Measurements from ENCODE around the gene MRPL55. TPM values are rescaled to one million over a fixed set of nuclear protein-coding genes. Genes with fewer than 3 reads are reported as not detected.
A peak's percentile ranks its signal among the peaks of the same experiment; 100 is the strongest.
"Not testable (repeated sequence)": the region's sequence is repeated elsewhere in the genome, so short reads cannot be mapped to it uniquely, and the experiment has no call there.

MRPL55 gene
- total RNA-seq, 1 experiment from 2014 or later = 63.7 TPM

GRCh38 chr1:228114827-228115226 lies 5.7 kb upstream of the MRPL55 start:
- Mint-ChIP-seq H3K27ac (ENCODE audit: unreplicated experiment) (no peak overlapping the region), H3K9me3 (ENCODE audit: unreplicated experiment) (peaks cover 10% of the 10 kb centered on the region), H3K27me3 (ENCODE audit: insufficient read depth, unreplicated experiment) (no peaks in the 10 kb centered on the region), H3K4me1 (ENCODE audit: low read depth, unreplicated experiment) (peaks cover 5% of the 10 kb centered on the region), H3K36me3 (ENCODE audit: insufficient read depth, unreplicated experiment) (peaks cover 13% of the 10 kb centered on the region), H3K4me3 (ENCODE audit: unreplicated experiment) (no peak overlapping the region)
- Histone ChIP-seq H3K36me3 (ENCODE audit: control insufficient read depth, insufficient read depth, low read length) (no peaks in the 10 kb centered on the region), H3K4me1 (peaks cover 8% of the 10 kb centered on the region), H3K27me3 (replicated peaks; ENCODE audit: control insufficient read depth, insufficient read depth, low read length) (no peaks in the 10 kb centered on the region), H3K4me3 (ENCODE audit: low read depth, low read length) (no peak overlapping the region), H3K9me3 (peaks cover 12% of the 10 kb centered on the region)
- TF ChIP-seq CTCF (IDR thresholded peaks at IDR 0.05; ENCODE audit: insufficient read depth in 1 of 2, low read depth in 1 of 2, low read length in 1 of 2, severe bottlenecking in 1 of 2, unreplicated experiment in 1 of 2) = no peak
- intact Hi-C loops (cut with micrococcal nuclease; ENCODE audit: unreplicated experiment) = no loop called here
- POLR2A ChIA-PET = no interaction called here
- CTCF ChIA-PET = no interaction called here
- DNase-seq = no peak
- no TSS peak for BruUV-seq (replicated peaks)

GRCh38 chr1:228112617-228113016 lies 3.5 kb upstream of the MRPL55 start:
- Histone ChIP-seq H3K9me3 (peaks cover 5% of the 10 kb centered on the region), H3K36me3 (ENCODE audit: control insufficient read depth, insufficient read depth, low read length) (no peaks in the 10 kb centered on the region), H3K27me3 (replicated peaks; ENCODE audit: control insufficient read depth, insufficient read depth, low read length) (no peaks in the 10 kb centered on the region), H3K4me3 (ENCODE audit: low read depth, low read length) (no peak overlapping the region), H3K4me1 (peaks cover 8% of the 10 kb centered on the region)
- Mint-ChIP-seq H3K4me1 (ENCODE audit: low read depth, unreplicated experiment) (peaks cover 7% of the 10 kb centered on the region), H3K9me3 (ENCODE audit: unreplicated experiment) (peaks cover 2% of the 10 kb centered on the region), H3K36me3 (ENCODE audit: insufficient read depth, unreplicated experiment) (peaks cover 18% of the 10 kb centered on the region), H3K4me3 (ENCODE audit: unreplicated experiment) (no peak overlapping the region), H3K27ac (ENCODE audit: unreplicated experiment) (no peak overlapping the region), H3K27me3 (ENCODE audit: insufficient read depth, unreplicated experiment) (no peaks in the 10 kb centered on the region)
- CTCF ChIA-PET = no interaction called here
- intact Hi-C loops (cut with micrococcal nuclease; ENCODE audit: unreplicated experiment) = no loop called here
- TF ChIP-seq CTCF (IDR thresholded peaks at IDR 0.05; ENCODE audit: insufficient read depth in 1 of 2, low read depth in 1 of 2, low read length in 1 of 2, severe bottlenecking in 1 of 2, unreplicated experiment in 1 of 2) = no peak
- no TSS peak for BruUV-seq (replicated peaks)
- DNase-seq = no peak
- POLR2A ChIA-PET = no interaction called here

GRCh38 chr1:228112167-228112566 lies 3.1 kb upstream of the MRPL55 start:
- H3K4me1 Mint-ChIP-seq (ENCODE audit: low read depth, unreplicated experiment) = peaks cover 7% of the 10 kb centered on the region
- H3K36me3 ChIP-seq (ENCODE audit: control insufficient read depth, insufficient read depth, low read length) = no peaks in the 10 kb centered on the region
- H3K4me3 ChIP-seq (ENCODE audit: low read depth, low read length) = no peak overlapping the region
- POLR2A ChIA-PET = no interaction called here
- peaks cover 2% of the 10 kb centered on the region; the same call in 1 of the 2 replicates for H3K9me3 ChIP-seq
- no TSS peak for BruUV-seq (replicated peaks)
- H3K4me3 Mint-ChIP-seq (ENCODE audit: unreplicated experiment) = no peak overlapping the region
- no peak overlapping the region for H3K27ac Mint-ChIP-seq (ENCODE audit: unreplicated experiment)
- DNase-seq = no peak
- no peaks in the 10 kb centered on the region for H3K9me3 Mint-ChIP-seq (ENCODE audit: unreplicated experiment)
- TF ChIP-seq CTCF (IDR thresholded peaks at IDR 0.05; ENCODE audit: insufficient read depth in 1 of 2, low read depth in 1 of 2, low read length in 1 of 2, severe bottlenecking in 1 of 2, unreplicated experiment in 1 of 2) = no peak
- H3K4me1 ChIP-seq = peaks cover 8% of the 10 kb centered on the region
- intact Hi-C loops (cut with micrococcal nuclease; ENCODE audit: unreplicated experiment) = no loop called here
- CTCF ChIA-PET = no interaction called here
- H3K27me3 Mint-ChIP-seq (ENCODE audit: insufficient read depth, unreplicated experiment) = no peaks in the 10 kb centered on the region
- peaks cover 18% of the 10 kb centered on the region for H3K36me3 Mint-ChIP-seq (ENCODE audit: insufficient read depth, unreplicated experiment)
- H3K27me3 ChIP-seq (replicated peaks; ENCODE audit: control insufficient read depth, insufficient read depth, low read length) = no peaks in the 10 kb centered on the region

GRCh38 chr1:228111315-228111714 lies 2.2 kb upstream of the MRPL55 start:
- H3K9me3 Mint-ChIP-seq (ENCODE audit: unreplicated experiment); H3K36me3 ChIP-seq (ENCODE audit: control insufficient read depth, insufficient read depth, low read length); H3K4me1 ChIP-seq; H3K4me3 Mint-ChIP-seq (ENCODE audit: unreplicated experiment); DNase-seq; CTCF ChIA-PET; BruUV-seq (replicated peaks); H3K4me3 ChIP-seq (ENCODE audit: low read depth, low read length); H3K27me3 ChIP-seq (replicated peaks; ENCODE audit: control insufficient read depth, insufficient read depth, low read length); POLR2A ChIA-PET; H3K4me1 Mint-ChIP-seq (ENCODE audit: low read depth, unreplicated experiment); H3K27me3 Mint-ChIP-seq (ENCODE audit: insufficient read depth, unreplicated experiment); intact Hi-C loops (cut with micrococcal nuclease; ENCODE audit: unreplicated experiment); H3K9me3 ChIP-seq: not testable (repeated sequence)
- H3K36me3 Mint-ChIP-seq (ENCODE audit: insufficient read depth, unreplicated experiment) = peaks cover 18% of the 10 kb centered on the region
- peak overlapping the region; percentile 100 for H3K27ac Mint-ChIP-seq (ENCODE audit: unreplicated experiment)

Data from Caco-2 (cell line).